Embryonic facial prominence (tissue), 1 donor: ENCODE results near the gene PLEKHA7.
"Not testable (repeated sequence)": the region's sequence is repeated elsewhere in the genome, so short reads cannot be mapped to it uniquely, and the experiment has no call there.

Experiments
- DNase-seq: peaks from one replicate; pipeline ENCODE4 v3.0.0-alpha.2; 2016; ENCODE audit errors: extremely low spot score

The PLEKHA7 gene

GRCh38 chr11:16881074-16881709 lies 133.0 kb downstream of the PLEKHA7 start:
- DNase-seq, result no peak

- no peak for DNase-seq
Observed at GRCh38 chr11:16880184-16880801, 133.9 kb downstream of the PLEKHA7 start.

- DNase-seq, result no peak
Observed at GRCh38 chr11:16879690-16880089, 134.5 kb downstream of the PLEKHA7 start.

GRCh38 chr11:16876837-16877236 lies 137.4 kb downstream of the PLEKHA7 start:
- DNase-seq, result no peak

- peak; percentile 22 for DNase-seq
Observed at GRCh38 chr11:16876053-16876752, 138.0 kb downstream of the PLEKHA7 start.

GRCh38 chr11:16874275-16874975 lies 139.8 kb downstream of the PLEKHA7 start:
- DNase-seq, result no peak

- no peak for DNase-seq
Observed at GRCh38 chr11:16873289-16873688, 140.9 kb downstream of the PLEKHA7 start.

- no peak for DNase-seq
Observed at GRCh38 chr11:16871368-16871767, 142.8 kb downstream of the PLEKHA7 start.

- DNase-seq, result no peak
Observed at GRCh38 chr11:16867097-16867496, 147.1 kb downstream of the PLEKHA7 start.

GRCh38 chr11:16864428-16864827 lies 149.8 kb downstream of the PLEKHA7 start:
- DNase-seq, result not testable (repeated sequence)

- peak; percentile 61 for DNase-seq
Observed at GRCh38 chr11:16863389-16863788, 150.8 kb downstream of the PLEKHA7 start.

GRCh38 chr11:16862726-16863125 lies 151.5 kb downstream of the PLEKHA7 start:
- DNase-seq, result peak; percentile 25

- no peak for DNase-seq
Observed at GRCh38 chr11:16861862-16862261, 152.4 kb downstream of the PLEKHA7 start.

- no peak for DNase-seq
Observed at GRCh38 chr11:16860617-16861016, 153.6 kb downstream of the PLEKHA7 start.

GRCh38 chr11:16859651-16860050 lies 154.6 kb downstream of the PLEKHA7 start:
- DNase-seq, result no peak

- no peak for DNase-seq
Observed at GRCh38 chr11:16857186-16857585, 157.0 kb downstream of the PLEKHA7 start.

- no peak for DNase-seq
Observed at GRCh38 chr11:16856022-16856471, 158.2 kb downstream of the PLEKHA7 start.

GRCh38 chr11:16854979-16855378 lies 159.2 kb downstream of the PLEKHA7 start:
- no peak for DNase-seq

- no peak for DNase-seq
Observed at GRCh38 chr11:16853859-16854258, 160.4 kb downstream of the PLEKHA7 start.

- no peak for DNase-seq
Observed at GRCh38 chr11:16853266-16853665, 160.9 kb downstream of the PLEKHA7 start.

- DNase-seq, result no peak
Observed at GRCh38 chr11:16846305-16846704, 167.9 kb downstream of the PLEKHA7 start.

- DNase-seq, result no peak
Observed at GRCh38 chr11:16844268-16844771, 169.9 kb downstream of the PLEKHA7 start.
